OCI-LY7 (cell line): ENCODE data around the gene SCNN1B.
"Not testable (repeated sequence)": the region's sequence is repeated elsewhere in the genome, so short reads cannot be mapped to it uniquely, and the experiment has no call there.

Experiments
- CTCF ChIP-seq: fragments of 200-600 bp; sonication (generic); conservative IDR thresholded peaks from 2 replicates; pipeline ENCODE4 v1.5.1; 2014; ENCODE audit warnings: mild to moderate bottlenecking, antibody characterized with exemption, low read length, moderate library complexity, mixed read lengths
- EZH2phosphoT487 ChIP-seq: fragments of 200-600 bp; sonication (generic); IDR thresholded peaks from 2 replicates; pipeline ENCODE4 v1.6.1; 2018; ENCODE audit warnings: low read depth, borderline replicate concordance, mild to moderate bottlenecking, mixed run types, antibody characterized with exemption, low read length, moderate library complexity, mixed read lengths

- not testable (repeated sequence) for TF ChIP-seq CTCF, EZH2phosphoT487
Measured at GRCh38 chr16:23366341-23366740, 64.2 kb downstream of the SCNN1B start.
